Measurements from ENCODE around the gene ENOPH1. TPM values are rescaled to one million over a fixed set of nuclear protein-coding genes. Genes with fewer than 3 reads are reported as not detected.

Gene ENOPH1
- total RNA-seq, 2 donors from 2014 or later = 15.4 to 15.5 TPM

DNA sequence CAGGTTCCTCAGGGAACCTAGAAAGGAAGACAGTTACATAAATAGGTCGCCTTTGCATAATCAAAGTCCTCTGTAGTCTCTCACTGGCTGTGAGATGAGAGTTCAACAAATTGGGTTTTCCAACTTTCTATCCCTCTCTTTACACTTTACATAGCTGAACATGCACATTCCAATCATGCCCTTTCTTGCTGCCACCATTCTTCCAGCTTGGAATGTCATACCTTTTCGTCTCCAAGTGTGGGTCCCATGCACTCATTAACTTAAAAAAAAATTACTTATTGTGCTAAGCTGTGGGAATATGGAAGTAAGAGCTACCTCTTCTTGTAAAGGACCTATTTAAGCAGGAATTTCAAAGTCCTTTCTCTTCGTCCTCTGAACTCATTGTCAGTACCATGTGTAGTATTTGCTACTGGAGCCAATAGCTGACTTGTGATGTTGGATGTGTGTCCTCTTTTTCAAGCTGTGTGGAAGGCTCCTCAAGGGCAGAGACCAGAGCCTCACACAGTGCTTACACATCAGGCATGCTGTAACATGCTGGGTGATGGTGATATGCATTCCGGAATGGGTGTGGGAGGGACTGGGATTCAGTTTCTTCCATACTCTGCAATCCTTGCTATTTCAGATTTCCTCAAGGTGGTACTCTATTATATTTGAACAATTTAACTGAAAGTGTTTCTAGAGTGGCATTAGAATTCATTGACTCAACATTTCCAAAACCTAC is 7.1 kb downstream of the ENOPH1 start:
- no peak for ATAC-seq (ENCODE audit: insufficient number of reproducible peaks, low FRiP score, low read depth)
- DNase-seq (ENCODE audit: low spot score) = no peak
- TF ChIP-seq, protein P1, sequence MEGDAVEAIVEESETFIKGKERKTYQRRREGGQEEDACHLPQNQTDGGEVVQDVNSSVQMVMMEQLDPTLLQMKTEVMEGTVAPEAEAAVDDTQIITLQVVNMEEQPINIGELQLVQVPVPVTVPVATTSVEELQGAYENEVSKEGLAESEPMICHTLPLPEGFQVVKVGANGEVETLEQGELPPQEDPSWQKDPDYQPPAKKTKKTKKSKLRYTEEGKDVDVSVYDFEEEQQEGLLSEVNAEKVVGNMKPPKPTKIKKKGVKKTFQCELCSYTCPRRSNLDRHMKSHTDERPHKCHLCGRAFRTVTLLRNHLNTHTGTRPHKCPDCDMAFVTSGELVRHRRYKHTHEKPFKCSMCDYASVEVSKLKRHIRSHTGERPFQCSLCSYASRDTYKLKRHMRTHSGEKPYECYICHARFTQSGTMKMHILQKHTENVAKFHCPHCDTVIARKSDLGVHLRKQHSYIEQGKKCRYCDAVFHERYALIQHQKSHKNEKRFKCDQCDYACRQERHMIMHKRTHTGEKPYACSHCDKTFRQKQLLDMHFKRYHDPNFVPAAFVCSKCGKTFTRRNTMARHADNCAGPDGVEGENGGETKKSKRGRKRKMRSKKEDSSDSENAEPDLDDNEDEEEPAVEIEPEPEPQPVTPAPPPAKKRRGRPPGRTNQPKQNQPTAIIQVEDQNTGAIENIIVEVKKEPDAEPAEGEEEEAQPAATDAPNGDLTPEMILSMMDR (IDR thresholded peaks at IDR 0.05) = no peak
- Histone ChIP-seq H3K4me3 (no peak overlapping the region), H3K27me3 (replicated peaks; ENCODE audit: insufficient read depth) (no peaks in the 10 kb centered on the region), H3K27ac (no peak overlapping the region), H3K4me1 (ENCODE audit: control insufficient read depth in 1 of 2, low read depth in 2 of 2) (no peaks in the 10 kb centered on the region), H3K36me3 (no peaks in the 10 kb centered on the region), H3K9me3 (no peaks in the 10 kb centered on the region)

- TF ChIP-seq, protein P1 (IDR thresholded peaks at IDR 0.05) = no peak
- ATAC-seq (ENCODE audit: insufficient number of reproducible peaks, low FRiP score, low read depth) = no peak
- no peaks in the 10 kb centered on the region for H3K36me3 ChIP-seq
- H3K4me3 ChIP-seq = no peak overlapping the region
- no peak overlapping the region for H3K27ac ChIP-seq
- no peaks in the 10 kb centered on the region for H3K4me1 ChIP-seq (ENCODE audit: control insufficient read depth in 1 of 2, low read depth in 2 of 2)
- no peak for DNase-seq (ENCODE audit: low spot score)
- H3K27me3 ChIP-seq (replicated peaks; ENCODE audit: insufficient read depth) = no peaks in the 10 kb centered on the region
- H3K9me3 ChIP-seq = no peaks in the 10 kb centered on the region
Observed at GRCh38 chr4:82439088-82439487, 8.7 kb downstream of the ENOPH1 start.

- no peak for ATAC-seq (ENCODE audit: insufficient number of reproducible peaks, low FRiP score, low read depth)
- no peak overlapping the region for H3K4me3 ChIP-seq
- no peaks in the 10 kb centered on the region for H3K27me3 ChIP-seq (replicated peaks; ENCODE audit: insufficient read depth)
- no peak for DNase-seq (ENCODE audit: low spot score)
- no peaks in the 10 kb centered on the region for H3K4me1 ChIP-seq (ENCODE audit: control insufficient read depth in 1 of 2, low read depth in 2 of 2)
- no peaks in the 10 kb centered on the region for H3K9me3 ChIP-seq
- TF ChIP-seq, protein P1 (IDR thresholded peaks at IDR 0.05) = no peak
- H3K36me3 ChIP-seq = peaks cover 20% of the 10 kb centered on the region
- no peak overlapping the region for H3K27ac ChIP-seq
Observed at GRCh38 chr4:82447886-82448285, 17.5 kb downstream of the ENOPH1 start.

DNA sequence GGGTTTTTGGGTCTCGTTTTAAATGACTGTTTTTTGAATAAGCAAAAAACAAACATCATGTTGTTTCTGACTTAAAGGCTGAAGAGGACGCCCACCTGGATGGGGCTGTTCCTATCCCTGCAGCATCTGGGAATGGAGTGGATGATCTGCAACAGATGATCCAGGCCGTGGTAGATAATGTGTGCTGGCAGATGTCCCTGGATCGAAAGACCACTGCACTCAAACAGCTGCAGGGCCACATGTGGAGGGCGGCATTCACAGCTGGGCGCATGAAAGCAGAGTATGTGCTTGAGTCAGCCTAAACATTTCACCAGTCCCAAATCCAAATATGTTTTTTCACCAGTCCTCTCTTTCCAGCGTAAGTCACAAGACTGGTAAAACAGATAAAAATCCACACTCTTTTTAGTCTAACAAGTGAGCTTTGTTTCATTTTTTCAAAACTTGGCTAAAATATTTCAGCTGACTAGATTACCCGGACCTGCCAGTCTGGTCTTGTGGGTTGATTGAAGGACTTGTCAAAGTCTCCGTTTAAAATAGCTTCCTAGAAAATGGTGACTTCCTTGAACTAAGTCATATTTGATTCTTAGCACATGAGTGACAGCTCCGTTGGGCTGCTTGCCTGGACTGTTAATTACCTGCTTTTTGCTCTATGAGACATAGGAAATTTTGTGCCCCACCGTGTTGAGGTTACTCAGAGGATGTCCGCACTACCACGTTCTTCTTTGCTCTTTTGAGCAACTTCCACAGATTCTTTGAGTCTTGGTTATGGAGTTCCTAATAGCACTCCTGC is 20.8 kb downstream of the ENOPH1 start:
- Histone ChIP-seq H3K4me1 (ENCODE audit: control insufficient read depth in 1 of 2, low read depth in 2 of 2) (no peaks in the 10 kb centered on the region), H3K27ac (no peak overlapping the region), H3K9me3 (no peaks in the 10 kb centered on the region), H3K36me3 (peaks cover 20% of the 10 kb centered on the region), H3K4me3 (no peak overlapping the region), H3K27me3 (replicated peaks; ENCODE audit: insufficient read depth) (no peaks in the 10 kb centered on the region)
- no peak for DNase-seq (ENCODE audit: low spot score)
- TF ChIP-seq, protein P1 (IDR thresholded peaks at IDR 0.05) = no peak
- no peak for ATAC-seq (ENCODE audit: insufficient number of reproducible peaks, low FRiP score, low read depth)

DNA sequence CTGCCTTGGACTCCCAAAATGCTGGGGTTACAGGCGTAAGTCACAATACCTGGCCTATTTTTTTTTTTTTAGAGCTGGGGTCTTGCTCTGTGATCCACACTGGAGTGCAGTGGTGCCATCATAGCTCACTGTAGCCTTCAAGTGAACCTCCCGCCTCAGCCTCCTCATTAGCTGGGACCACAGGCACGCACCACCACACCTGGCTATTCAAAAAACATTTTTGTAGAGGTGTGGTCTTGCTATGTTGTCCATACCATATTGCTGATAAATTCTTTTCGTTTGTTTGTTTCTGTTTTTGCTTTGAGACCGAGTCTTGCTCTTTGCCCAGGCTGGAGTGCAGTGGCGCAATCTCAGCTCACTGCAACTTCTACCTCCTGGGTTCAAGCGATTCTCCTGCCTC is 21.6 kb downstream of the ENOPH1 start:
- Histone ChIP-seq H3K36me3 (peaks cover 28% of the 10 kb centered on the region), H3K27ac (no peak overlapping the region), H3K27me3 (replicated peaks; ENCODE audit: insufficient read depth) (no peaks in the 10 kb centered on the region), H3K9me3 (no peaks in the 10 kb centered on the region), H3K4me1 (ENCODE audit: control insufficient read depth in 1 of 2, low read depth in 2 of 2) (no peaks in the 10 kb centered on the region), H3K4me3 (no peak overlapping the region)
- TF ChIP-seq, protein P1 (IDR thresholded peaks at IDR 0.05) = no peak
- no peak for DNase-seq (ENCODE audit: low spot score)
- ATAC-seq (ENCODE audit: insufficient number of reproducible peaks, low FRiP score, low read depth) = no peak
